Muscle of leg (tissue), 11 donors: Measurements from ENCODE around the gene EME1. TPM values are rescaled to one million over a fixed set of nuclear protein-coding genes. Genes with fewer than 3 reads are reported as not detected.

Experiments used
- DNase-seq: peaks from one replicate; pipeline ENCODE4 v3.0.0; 2013
- H3K27ac ChIP-seq: one replicate; pipeline ENCODE4 v1.5.1; 2013; ENCODE audit warnings: mild to moderate bottlenecking, low read length, control low read depth
- H3K27me3 ChIP-seq: one replicate; pipeline ENCODE4 v1.6.1; 2013; ENCODE audit warnings: low read length; ENCODE audit not compliant: control insufficient read depth, insufficient read depth
- H3K36me3 ChIP-seq: one replicate; pipeline ENCODE4 v1.6.1; 2013; ENCODE audit warnings: low read length; ENCODE audit not compliant: control insufficient read depth, insufficient read depth
- H3K4me1 ChIP-seq: one replicate; pipeline ENCODE4 v1.6.1; 2013; ENCODE audit warnings: low read length; ENCODE audit not compliant: control insufficient read depth, insufficient read depth
- H3K4me3 ChIP-seq: one replicate; pipeline ENCODE4 v1.5.1; 2013; ENCODE audit warnings: low read length, control low read depth
- H3K9me3 ChIP-seq: replicated peaks from 2 replicates; pipeline ENCODE4 v1.6.1; 2013; ENCODE audit warnings: low read depth, low read length; ENCODE audit not compliant: control insufficient read depth
- WGBS: methylation state at CpG from one replicate; pipeline ENCODE4 v1.1.5; 2013; ENCODE audit warnings: missing lambda C conversion rate; ENCODE audit not compliant: insufficient coverage; 5-methylcytosine and 5-hydroxymethylcytosine counted together
- polyA plus RNA-seq, 8 donors: library from polyadenylated mRNA; unstranded; fragments of 120-200 nt; gene quantifications; one replicate each; pipeline versions ENCODE4 v1.2.1 to v1.2.3, GENCODE V29; 2013; ENCODE audit warnings: inconsistent platforms in 1 of 8, low replicate concordance in 1 of 8; ENCODE audit not compliant: insufficient read length in 8 of 8, insufficient read depth in 1 of 8
- total RNA-seq: library from RNA; stranded (reverse); fragments of 120-200 nt; gene quantifications from one replicate; pipeline ENCODE4 v1.2.4, GENCODE V29; 2013

Gene EME1
- total and polyA plus RNA-seq, 9 donors, result 4.3 to 7.7 (median 5.3) TPM

GRCh38 chr17:50355701-50356341 lies 17.2 kb upstream of the EME1 start:
- Histone ChIP-seq H3K4me3 (no peak overlapping the region), H3K27me3 (no peaks in the 10 kb centered on the region), H3K4me1 (peaks cover 3% of the 10 kb centered on the region), H3K9me3 (no peaks in the 10 kb centered on the region), H3K27ac (no peak overlapping the region), H3K36me3 (peaks cover 81% of the 10 kb centered on the region)
- WGBS, result 91% methylated on average over 19 of the region's 20 CpGs
- no peak for DNase-seq

GRCh38 chr17:50356418-50356817 lies 16.6 kb upstream of the EME1 start:
- Histone ChIP-seq H3K4me1 (peaks cover 3% of the 10 kb centered on the region), H3K36me3 (peaks cover 87% of the 10 kb centered on the region), H3K27me3 (no peaks in the 10 kb centered on the region), H3K27ac (no peak overlapping the region), H3K4me3 (no peak overlapping the region), H3K9me3 (no peaks in the 10 kb centered on the region)
- no peak for DNase-seq
- WGBS, result 98% methylated on average over 6 of the region's 12 CpGs

GRCh38 chr17:50356892-50357510 lies 16.0 kb upstream of the EME1 start:
- WGBS, result 90% methylated on average over 6 of the region's 12 CpGs
- H3K4me1 ChIP-seq, result peaks cover 3% of the 10 kb centered on the region
- no peaks in the 10 kb centered on the region for H3K27me3 ChIP-seq
- no peak for DNase-seq
- H3K9me3 ChIP-seq, result no peaks in the 10 kb centered on the region
- no peak overlapping the region for H3K4me3 ChIP-seq
- peaks cover 89% of the 10 kb centered on the region for H3K36me3 ChIP-seq
- no peak overlapping the region for H3K27ac ChIP-seq

- no peak overlapping the region for H3K27ac ChIP-seq
- H3K9me3 ChIP-seq, result no peaks in the 10 kb centered on the region
- 92% methylated on average over 15 of the region's 17 CpGs for WGBS
- no peaks in the 10 kb centered on the region for H3K27me3 ChIP-seq
- no peak for DNase-seq
- H3K4me3 ChIP-seq, result no peak overlapping the region
- no peaks in the 10 kb centered on the region for H3K4me1 ChIP-seq
- H3K36me3 ChIP-seq, result peaks cover 80% of the 10 kb centered on the region
Measured at GRCh38 chr17:50358177-50358576, 14.9 kb upstream of the EME1 start.

- H3K4me3 ChIP-seq, result no peak overlapping the region
- peaks cover 70% of the 10 kb centered on the region for H3K36me3 ChIP-seq
- no peaks in the 10 kb centered on the region for H3K9me3 ChIP-seq
- no peak overlapping the region for H3K27ac ChIP-seq
- H3K4me1 ChIP-seq, result peaks cover 8% of the 10 kb centered on the region
- no peak for DNase-seq
- H3K27me3 ChIP-seq, result no peaks in the 10 kb centered on the region
- WGBS, result 100% methylated on average over 3 of the region's 5 CpGs
Measured at GRCh38 chr17:50359005-50359699, 13.9 kb upstream of the EME1 start.

GRCh38 chr17:50359998-50360461 lies 13.0 kb upstream of the EME1 start:
- no peak for DNase-seq
- Histone ChIP-seq H3K4me1 (peaks cover 11% of the 10 kb centered on the region), H3K36me3 (peaks cover 62% of the 10 kb centered on the region), H3K9me3 (no peaks in the 10 kb centered on the region), H3K27ac (no peak overlapping the region), H3K27me3 (no peaks in the 10 kb centered on the region), H3K4me3 (no peak overlapping the region)
- WGBS, result 86% methylated on average over 12 of the region's 14 CpGs

GRCh38 chr17:50360486-50361115 lies 12.4 kb upstream of the EME1 start:
- H3K4me3 ChIP-seq, result no peak overlapping the region
- no peak for DNase-seq
- peaks cover 62% of the 10 kb centered on the region for H3K36me3 ChIP-seq
- peaks cover 11% of the 10 kb centered on the region for H3K4me1 ChIP-seq
- H3K27me3 ChIP-seq, result no peaks in the 10 kb centered on the region
- WGBS, result 71% methylated on average over 6 of the region's 11 CpGs
- no peak overlapping the region for H3K27ac ChIP-seq
- no peaks in the 10 kb centered on the region for H3K9me3 ChIP-seq

GRCh38 chr17:50361561-50362480 lies 11.2 kb upstream of the EME1 start:
- 15% methylated on average over 2 of the region's 11 CpGs for WGBS
- no peaks in the 10 kb centered on the region for H3K27me3 ChIP-seq
- no peak overlapping the region for H3K4me3 ChIP-seq
- no peaks in the 10 kb centered on the region for H3K9me3 ChIP-seq
- H3K27ac ChIP-seq, result no peak overlapping the region
- DNase-seq, result peak; percentile 60
- peaks cover 11% of the 10 kb centered on the region for H3K4me1 ChIP-seq
- H3K36me3 ChIP-seq, result peaks cover 62% of the 10 kb centered on the region

GRCh38 chr17:50362661-50363060 lies 10.4 kb upstream of the EME1 start:
- H3K4me3 ChIP-seq, result no peak overlapping the region
- H3K4me1 ChIP-seq, result peaks cover 11% of the 10 kb centered on the region
- whole genome bisulfite sequencing, result 96% methylated on average over 2 of the region's 7 CpGs
- H3K36me3 ChIP-seq, result peaks cover 66% of the 10 kb centered on the region
- H3K27me3 ChIP-seq, result no peaks in the 10 kb centered on the region
- H3K9me3 ChIP-seq, result no peaks in the 10 kb centered on the region
- no peak for DNase-seq
- H3K27ac ChIP-seq, result no peak overlapping the region
